ENCODE data around the gene PSMC2.

The PSMC2 gene

DNA sequence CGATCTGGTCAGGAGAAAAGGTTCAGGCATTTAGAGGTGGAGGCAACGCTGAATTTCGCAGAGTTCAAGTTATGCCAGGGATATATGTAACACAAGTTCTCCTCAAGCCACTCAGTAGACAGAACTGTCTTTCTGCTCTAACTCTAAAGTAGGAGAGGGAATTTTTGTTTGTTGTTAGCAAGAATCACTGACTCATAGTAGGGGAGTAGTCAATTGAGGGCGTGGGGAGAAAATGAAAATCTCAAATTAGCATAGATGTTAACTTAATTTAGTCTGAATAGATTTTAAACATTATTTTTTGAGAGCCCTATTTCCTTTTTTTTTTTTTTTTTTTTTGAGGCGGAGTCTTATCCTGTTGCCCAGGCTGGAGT, 34.6 kb downstream of the PSMC2 start:
- in situ Hi-C loops (cut with HindIII; ENCODE audit: low sequenced_read_pairs), result no loop called here
- no peak overlapping the region for H3K4me3 ChIP-seq (ENCODE audit: low read depth, low read length)
- TF ChIP-seq, protein P1, sequence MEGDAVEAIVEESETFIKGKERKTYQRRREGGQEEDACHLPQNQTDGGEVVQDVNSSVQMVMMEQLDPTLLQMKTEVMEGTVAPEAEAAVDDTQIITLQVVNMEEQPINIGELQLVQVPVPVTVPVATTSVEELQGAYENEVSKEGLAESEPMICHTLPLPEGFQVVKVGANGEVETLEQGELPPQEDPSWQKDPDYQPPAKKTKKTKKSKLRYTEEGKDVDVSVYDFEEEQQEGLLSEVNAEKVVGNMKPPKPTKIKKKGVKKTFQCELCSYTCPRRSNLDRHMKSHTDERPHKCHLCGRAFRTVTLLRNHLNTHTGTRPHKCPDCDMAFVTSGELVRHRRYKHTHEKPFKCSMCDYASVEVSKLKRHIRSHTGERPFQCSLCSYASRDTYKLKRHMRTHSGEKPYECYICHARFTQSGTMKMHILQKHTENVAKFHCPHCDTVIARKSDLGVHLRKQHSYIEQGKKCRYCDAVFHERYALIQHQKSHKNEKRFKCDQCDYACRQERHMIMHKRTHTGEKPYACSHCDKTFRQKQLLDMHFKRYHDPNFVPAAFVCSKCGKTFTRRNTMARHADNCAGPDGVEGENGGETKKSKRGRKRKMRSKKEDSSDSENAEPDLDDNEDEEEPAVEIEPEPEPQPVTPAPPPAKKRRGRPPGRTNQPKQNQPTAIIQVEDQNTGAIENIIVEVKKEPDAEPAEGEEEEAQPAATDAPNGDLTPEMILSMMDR (IDR thresholded peaks at IDR 0.05; ENCODE audit: low read depth, low read length, missing control alignments), result no peak
- no peak for DNase-seq (ENCODE audit: low read depth)

DNA sequence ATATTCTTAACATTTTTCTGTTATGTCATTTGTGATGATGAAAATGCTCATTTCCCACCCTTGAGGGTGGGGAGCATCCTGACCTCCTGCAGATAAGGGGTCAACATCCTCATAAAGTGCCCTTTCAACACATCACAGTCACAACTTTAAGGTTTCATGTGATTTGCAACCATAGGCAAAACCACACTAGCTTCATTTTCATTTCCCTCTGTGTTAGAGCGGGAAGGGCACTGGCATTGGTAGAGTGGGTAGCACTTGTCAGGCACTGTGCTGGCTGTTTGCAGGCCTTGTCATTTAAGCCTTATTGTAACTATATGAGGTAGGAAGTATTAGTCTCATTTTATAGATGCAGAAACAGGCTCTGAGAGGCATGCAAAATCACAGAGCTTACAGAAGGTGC, 39.8 kb downstream of the PSMC2 start:
- H3K4me3 ChIP-seq (ENCODE audit: low read depth, low read length), result no peak overlapping the region
- DNase-seq (ENCODE audit: low read depth), result no peak
- in situ Hi-C loops (cut with HindIII; ENCODE audit: low sequenced_read_pairs), result no loop called here
- TF ChIP-seq, protein P1 (IDR thresholded peaks at IDR 0.05; ENCODE audit: low read depth, low read length, missing control alignments), result no peak

DNA sequence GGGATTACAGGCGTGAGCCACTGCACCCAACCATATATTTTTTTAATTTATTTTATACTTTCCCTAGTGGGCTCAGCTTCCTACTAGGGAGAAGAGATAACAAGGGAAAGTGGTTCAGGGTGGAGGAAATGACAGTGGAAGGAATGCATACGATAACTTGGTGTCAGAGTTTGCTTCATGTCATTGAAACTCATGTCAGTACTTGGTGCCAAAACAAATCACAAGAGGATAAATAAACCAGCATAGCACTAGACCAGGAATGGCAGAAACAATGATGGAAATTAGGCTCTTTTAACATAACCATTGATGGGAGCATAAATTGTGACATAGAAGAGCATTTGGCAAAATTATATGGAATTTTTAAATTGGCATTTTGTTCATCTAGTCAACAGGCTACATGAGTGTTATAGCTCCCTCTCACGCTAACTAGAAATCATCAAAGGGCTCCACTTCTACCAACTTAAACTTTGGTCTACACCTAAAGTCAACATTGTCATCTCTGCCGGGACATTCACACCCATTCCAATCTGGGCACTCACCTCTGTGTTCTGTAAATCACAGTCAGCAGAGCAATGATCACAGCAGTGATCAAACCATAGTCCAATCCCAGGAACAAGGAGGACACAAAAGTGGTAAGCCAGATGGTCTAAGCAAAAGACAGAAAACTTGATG, 41.2 kb downstream of the PSMC2 start:
- H3K4me3 ChIP-seq (ENCODE audit: low read depth, low read length), result no peak overlapping the region
- TF ChIP-seq, protein P1 (IDR thresholded peaks at IDR 0.05; ENCODE audit: low read depth, low read length, missing control alignments), result no peak
- no peak for DNase-seq (ENCODE audit: low read depth)
- in situ Hi-C loops (cut with HindIII; ENCODE audit: low sequenced_read_pairs), result no loop called here

DNA sequence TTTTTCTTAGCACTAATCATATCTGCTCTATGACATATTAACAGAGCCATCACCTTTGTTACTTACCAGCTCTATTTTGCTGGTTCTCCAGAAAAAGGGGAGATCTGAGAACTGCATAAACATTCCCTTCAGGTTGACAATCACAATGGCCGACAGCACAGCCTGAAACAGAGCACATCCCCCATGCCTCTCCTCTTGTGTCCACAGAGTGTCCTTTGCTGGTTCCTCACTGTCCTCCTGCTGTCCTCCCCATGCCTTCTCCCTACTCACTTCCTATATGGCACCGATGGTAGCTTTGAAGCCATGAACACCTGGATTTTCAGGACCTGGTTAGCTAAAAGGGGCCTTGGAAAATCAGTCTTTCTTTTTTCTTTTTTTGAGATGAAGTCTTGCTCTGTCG, 41.8 kb downstream of the PSMC2 start:
- no peak for DNase-seq (ENCODE audit: low read depth)
- in situ Hi-C loops (cut with HindIII; ENCODE audit: low sequenced_read_pairs), result no loop called here
- TF ChIP-seq, protein P1 (IDR thresholded peaks at IDR 0.05; ENCODE audit: low read depth, low read length, missing control alignments), result no peak
- no peak overlapping the region for H3K4me3 ChIP-seq (ENCODE audit: low read depth, low read length)

DNA sequence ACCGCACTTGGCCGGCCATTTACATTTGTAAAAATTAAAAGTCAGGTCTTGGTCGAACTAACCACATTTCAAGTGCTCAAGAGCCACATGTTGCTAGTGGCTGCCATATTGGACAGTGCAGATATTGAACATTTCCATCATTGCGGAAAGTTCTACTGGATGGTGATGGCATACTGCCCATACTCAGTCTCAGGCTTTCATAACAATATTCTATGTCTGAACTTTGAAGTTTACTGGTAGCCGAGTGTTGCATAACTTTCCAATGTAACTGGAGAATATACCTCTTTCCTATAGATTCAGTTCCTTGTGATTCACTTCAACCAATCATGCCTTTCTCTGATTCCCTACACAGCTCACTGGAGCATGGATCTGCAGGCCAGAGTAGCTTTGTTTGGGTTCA, 43.7 kb downstream of the PSMC2 start:
- no peak overlapping the region for H3K4me3 ChIP-seq (ENCODE audit: low read depth, low read length)
- TF ChIP-seq, protein P1 (IDR thresholded peaks at IDR 0.05; ENCODE audit: low read depth, low read length, missing control alignments), result no peak
- in situ Hi-C loops (cut with HindIII; ENCODE audit: low sequenced_read_pairs), result no loop called here
- no peak for DNase-seq (ENCODE audit: low read depth)

DNA sequence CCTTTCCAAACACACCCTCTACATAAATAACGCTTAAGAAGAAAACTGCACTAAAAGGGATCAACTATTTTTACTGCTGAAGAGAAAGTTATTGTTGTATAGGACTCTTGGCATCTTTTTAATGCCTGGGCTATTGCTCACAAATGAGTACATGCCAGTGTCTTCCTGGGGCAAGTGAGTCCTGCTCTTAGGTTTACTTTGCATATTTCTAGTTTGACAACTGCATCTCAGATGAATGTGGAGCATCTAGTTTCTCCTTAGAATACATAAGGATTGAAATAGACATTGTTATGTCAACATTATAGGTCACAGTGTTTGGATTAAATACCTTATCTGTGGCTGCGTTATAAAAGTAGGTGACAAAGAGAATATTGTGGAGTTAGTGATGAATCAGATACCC, 44.5 kb downstream of the PSMC2 start:
- in situ Hi-C loops (cut with HindIII; ENCODE audit: low sequenced_read_pairs), result no loop called here
- H3K4me3 ChIP-seq (ENCODE audit: low read depth, low read length), result no peak overlapping the region
- TF ChIP-seq, protein P1 (IDR thresholded peaks at IDR 0.05; ENCODE audit: low read depth, low read length, missing control alignments), result no peak
- DNase-seq (ENCODE audit: low read depth), result no peak
